Transverse colon (tissue), 4 donors: ENCODE measurements around the gene GRB2. TPM values are rescaled to one million over a fixed set of nuclear protein-coding genes. Genes with fewer than 3 reads are reported as not detected.

Experiments
- DNase-seq: peaks from one replicate; pipeline ENCODE4 v3.0.0-alpha.2; 2019
- H3K27ac ChIP-seq, 4 donors: fragments of 200-600 bp; sonication (generic); 2 replicates each; pipeline ENCODE4 v1.5.1; 2016 to 2018; ENCODE audit warnings: inconsistent platforms in 4 of 4
- H3K27me3 ChIP-seq: fragments of 200-600 bp; sonication (generic); 2 replicates; pipeline ENCODE4 v1.5.1; 2017; ENCODE audit warnings: inconsistent platforms
- H3K36me3 ChIP-seq, 4 donors: fragments of 200-600 bp; sonication (generic); 2 replicates each; pipeline ENCODE4 v1.5.1; 2017 to 2019; ENCODE audit warnings: inconsistent platforms in 4 of 4
- H3K4me1 ChIP-seq, 4 donors: fragments of 200-600 bp; sonication (generic); 2 replicates each; pipeline ENCODE4 v1.5.1; 2017 to 2020; ENCODE audit warnings: inconsistent platforms in 4 of 4
- H3K4me3 ChIP-seq, 4 donors: fragments of 200-600 bp; sonication (generic); 1 replicate in 1 of 4; 2 replicates in 3 of 4; pipeline versions ENCODE4 v1.5.1 to v1.6.1; 2017 to 2019; ENCODE audit warnings: inconsistent platforms in 4 of 4
- H3K9me3 ChIP-seq, 2 donors: fragments of 200-600 bp; sonication (generic); 2 replicates each; pipeline ENCODE4 v1.5.1; 2017 to 2019; ENCODE audit warnings: inconsistent platforms in 2 of 2
- CTCF ChIP-seq, 5 experiments: fragments of 200-600 bp in 3 of 5; fragments of 450-650 bp in 2 of 5; sonication (generic) in 3 of 5; IDR thresholded peaks; 1 replicate in 2 of 5; 2 replicates in 3 of 5; pipeline ENCODE4 v1.5.1; 2016 to 2017; ENCODE audit warnings: antibody characterized with exemption in 5 of 5, inconsistent platforms in 3 of 5, mild to moderate bottlenecking in 2 of 5, moderate library complexity in 1 of 5
- EP300 ChIP-seq: sonication (generic); formaldehyde crosslinking; IDR thresholded peaks from one replicate; pipeline ENCODE4 v1.6.1; 2017; ENCODE audit warnings: antibody characterized with exemption, low read depth
- POLR2A ChIP-seq: fragments of 450-650 bp; IDR thresholded peaks from one replicate; pipeline ENCODE4 v1.6.1; 2016; ENCODE audit warnings: antibody characterized with exemption, mild to moderate bottlenecking, moderate library complexity
- POLR2AphosphoS5 ChIP-seq, 3 donors: sonication (generic); formaldehyde crosslinking; IDR thresholded peaks; one replicate each; pipeline ENCODE4 v1.6.1; 2016; ENCODE audit warnings: antibody characterized with exemption in 3 of 3
- WGBS, 2 donors: methylation state at CpG; one replicate each; pipeline ENCODE4 v1.1.5; 2018; ENCODE audit warnings: low coverage in 1 of 2; 5-methylcytosine and 5-hydroxymethylcytosine counted together
- in situ Hi-C, 4 donors: fragments of 200-750 bp; cut with MboI; loops; one replicate each; pipeline versions ENCODE4 v1.15.0 to v1.15.1; 2017; ENCODE audit warnings: low sequenced_read_pairs in 3 of 4, low pct_ligation_motif_present in 1 of 4, low pct_unique_long_range_greater_than_20kb in 1 of 4
- intact Hi-C: fragments of 100-400 bp; cut with DNase I; formaldehyde crosslinking; loops from one replicate; pipeline ENCODE4 v1.15.1; 2023; ENCODE audit warnings: low total_unique reads
- total RNA-seq, 4 donors: library from RNA; depleted of rRNA; stranded (reverse); fragments of >200 nt; gene quantifications; one replicate each; pipeline ENCODE4 v1.1.0, GENCODE V29; 2016

The GRB2 gene
- total RNA-seq, 4 donors from 2014 or later: 105 to 183 (median 136) TPM

- TF ChIP-seq EP300: no peak
- TF ChIP-seq POLR2AphosphoS5 (IDR thresholded peaks at IDR 0.05): no peak
- no peak for TF ChIP-seq POLR2A
- no peak for TF ChIP-seq CTCF (IDR thresholded peaks at IDR 0.05)
- Histone ChIP-seq H3K4me3 (no peak overlapping the region), H3K27ac (no peak overlapping the region), H3K27me3 (no peaks in the 10 kb centered on the region), H3K36me3 (no peaks in the 10 kb centered on the region), H3K4me1 (peaks cover 12 to 82% (median 53%) of the 10 kb centered on the region in 4 donors), H3K9me3 (no peaks in the 10 kb centered on the region)
- 40 to 41% methylated on average over 2 to 6 of the region's 6 CpGs for WGBS, 2 donors
- DNase-seq: no peak
- in situ Hi-C loops: no loop called here
- intact Hi-C loops: loop anchor here (1.0 kb wide), 1 partner anchor 14 kb away; no protein-coding TSS in a partner anchor
These were observed 39.0 kb downstream of the GRB2 start for GRCh38 chr17:75366432-75366831.

- DNase-seq: no peak
- Histone ChIP-seq H3K4me1 (peaks cover 7 to 82% (median 54%) of the 10 kb centered on the region in 4 donors), H3K27ac (no peak overlapping the region), H3K27me3 (no peaks in the 10 kb centered on the region), H3K9me3 (no peaks in the 10 kb centered on the region), H3K36me3 (no peaks in the 10 kb centered on the region), H3K4me3 (no peak overlapping the region)
- no peak for TF ChIP-seq POLR2A
- no peak for TF ChIP-seq CTCF (IDR thresholded peaks at IDR 0.05)
- TF ChIP-seq POLR2AphosphoS5 (IDR thresholded peaks at IDR 0.05): no peak
- TF ChIP-seq EP300: no peak
- in situ Hi-C loops (no loop called here), intact Hi-C loops (loop anchor here (1.0 kb wide), 1 partner anchor 14 kb away; no protein-coding TSS in a partner anchor)
- 36 to 38% methylated on average over 6 of the region's 6 CpGs for WGBS, 2 donors
These were observed 39.6 kb downstream of the GRB2 start for GRCh38 chr17:75365931-75366275.

- H3K27ac ChIP-seq: no peak overlapping the region
- in situ Hi-C loops: no loop called here
- H3K27me3 ChIP-seq: no peaks in the 10 kb centered on the region
- H3K4me3 ChIP-seq: no peak overlapping the region
- no peaks in the 10 kb centered on the region for H3K9me3 ChIP-seq
- intact Hi-C loops: no loop called here
- H3K4me1 ChIP-seq: peaks cover 12 to 82% (median 55%) of the 10 kb centered on the region in 4 donors
- TF ChIP-seq CTCF (IDR thresholded peaks at IDR 0.05) (no peak), POLR2A (no peak), EP300 (no peak), POLR2AphosphoS5 (IDR thresholded peaks at IDR 0.05) (no peak)
- no peak for DNase-seq
- 65 to 78% methylated on average over 5 to 8 of the region's 8 CpGs for WGBS, 2 donors
- no peaks in the 10 kb centered on the region for H3K36me3 ChIP-seq
These were observed 40.2 kb downstream of the GRB2 start for GRCh38 chr17:75365009-75365930.

- no peaks in the 10 kb centered on the region for H3K27me3 ChIP-seq
- WGBS, 2 donors: 78 to 87% methylated on average over 2 of the region's 2 CpGs
- intact Hi-C loops: no loop called here
- no peak overlapping the region for H3K4me3 ChIP-seq
- H3K4me1 ChIP-seq: peaks cover 14 to 79% (median 55%) of the 10 kb centered on the region in 4 donors
- no peaks in the 10 kb centered on the region for H3K36me3 ChIP-seq
- H3K27ac ChIP-seq: no peak overlapping the region
- in situ Hi-C loops: no loop called here
- H3K9me3 ChIP-seq: no peaks in the 10 kb centered on the region
- no peak for DNase-seq
- TF ChIP-seq POLR2A (no peak), POLR2AphosphoS5 (IDR thresholded peaks at IDR 0.05) (no peak), EP300 (no peak), CTCF (IDR thresholded peaks at IDR 0.05) (no peak)
These were observed 41.4 kb downstream of the GRB2 start for GRCh38 chr17:75364078-75364477.
